ENCODE data around the gene CD4.
"Not testable (repeated sequence)": the region's sequence is repeated elsewhere in the genome, so short reads cannot be mapped to it uniquely, and the experiment has no call there.

The CD4 gene

DNA sequence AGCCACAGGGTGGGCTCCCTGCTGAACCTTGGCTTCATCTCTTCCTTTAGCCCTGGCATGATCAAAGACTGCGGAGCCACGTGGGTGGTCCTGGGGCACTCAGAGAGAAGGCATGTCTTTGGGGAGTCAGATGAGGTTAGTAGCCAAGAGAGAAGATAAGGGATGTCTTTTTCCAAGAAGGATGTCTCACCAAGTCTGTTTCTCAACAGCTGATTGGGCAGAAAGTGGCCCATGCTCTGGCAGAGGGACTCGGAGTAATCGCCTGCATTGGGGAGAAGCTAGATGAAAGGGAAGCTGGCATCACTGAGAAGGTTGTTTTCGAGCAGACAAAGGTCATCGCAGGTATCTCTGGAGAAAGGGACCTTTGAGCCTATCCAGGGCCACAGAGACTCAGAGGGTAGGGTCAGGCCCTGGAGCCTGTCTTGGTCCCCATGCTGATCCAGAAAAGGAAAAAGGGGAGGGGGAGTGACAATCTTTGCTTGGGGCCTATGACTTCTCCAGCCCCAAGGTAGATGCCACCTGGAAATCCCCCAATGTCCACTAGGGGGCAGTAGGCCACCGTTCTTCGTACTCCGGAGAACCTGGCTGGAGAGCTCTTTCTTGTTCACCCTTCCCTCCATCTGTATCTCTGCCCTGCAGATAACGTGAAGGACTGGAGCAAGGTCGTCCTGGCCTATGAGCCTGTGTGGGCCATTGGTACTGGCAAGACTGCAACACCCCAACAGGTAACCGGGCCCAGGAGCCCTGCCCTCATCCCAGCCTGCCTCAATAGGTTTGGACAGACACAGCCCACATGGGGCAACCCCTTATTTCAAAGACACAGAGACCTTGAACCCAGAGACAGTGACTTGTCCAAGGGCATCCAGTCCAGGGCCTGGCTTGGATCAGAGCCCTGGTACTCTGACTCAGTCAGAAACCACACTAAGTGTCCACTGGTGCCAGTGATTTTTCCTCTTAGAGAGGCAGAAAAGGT lies 80.0 kb downstream of the CD4 start:
- DNase-seq, result peak; percentile 84

- not testable (repeated sequence) for DNase-seq
Observed at GRCh38 chr12:6870304-6870703, 81.0 kb downstream of the CD4 start.

All from stimulated activated CD4-positive, alpha-beta T cell treated with anti-CD3 and anti-CD28 coated beads, Interleukin-1b, Interleukin-23, amount 100 ng/mL, for 48 hours (primary cell).